ENCODE measurements around the gene FAM180B.
A peak's percentile ranks its signal among the peaks of the same experiment; 100 is the strongest.

The FAM180B gene

DNA sequence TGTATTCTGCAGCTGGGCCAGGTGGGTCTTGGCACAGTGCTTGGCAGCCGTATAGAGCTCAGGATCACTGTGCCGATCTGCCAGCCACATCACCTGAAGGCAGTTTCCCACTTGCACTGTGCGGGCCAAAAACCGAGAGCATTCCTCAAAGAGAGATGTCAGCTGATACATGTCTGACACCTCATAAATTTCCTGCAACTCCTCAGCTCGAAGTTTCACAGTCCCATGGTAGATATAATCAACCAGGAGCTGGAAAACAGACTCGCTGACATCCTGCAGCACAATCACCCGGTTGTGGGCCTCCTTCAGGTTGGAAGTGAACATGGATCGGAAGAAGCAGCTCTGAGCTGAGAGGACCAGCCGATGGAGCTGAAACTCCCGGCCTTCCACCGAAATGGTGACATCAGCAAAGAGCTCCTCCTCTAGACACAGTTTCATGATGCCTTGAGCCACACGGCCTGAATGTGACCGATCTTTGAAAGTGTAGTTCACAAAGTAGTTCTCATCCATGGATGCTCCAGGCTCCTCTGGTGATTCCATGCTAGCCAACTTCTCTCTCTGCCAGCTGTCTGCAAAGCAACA lies 8.9 kb upstream of the FAM180B start:
- H4K8ac ChIP-seq (ENCODE audit: low read depth, low read length): no peak overlapping the region
- H2BK15ac ChIP-seq (replicated peaks; ENCODE audit: low read depth): no peak overlapping the region
- H3K36me3 ChIP-seq (ENCODE audit: control insufficient read depth, insufficient read depth, low read length): peaks cover 11% of the 10 kb centered on the region
- H3K9ac ChIP-seq (ENCODE audit: low read length): peak overlapping the region; percentile 37
- H3K56ac ChIP-seq (ENCODE audit: low read length): no peak overlapping the region
- H3K79me1 ChIP-seq (ENCODE audit: low read length): peaks cover 24% of the 10 kb centered on the region
- H3K18ac ChIP-seq (ENCODE audit: low read length): no peak overlapping the region
- peaks cover 2% of the 10 kb centered on the region for H3K4me1 ChIP-seq (ENCODE audit: control insufficient read depth, low read depth, low read length)
- WGBS (ENCODE audit: extremely low coverage, insufficient coverage, low lambda C conversion rate): no CpG with 5 or more reads among the region's 13 CpGs
- H3K27ac ChIP-seq (ENCODE audit: low read depth, low read length): no peak overlapping the region
- H3K4ac ChIP-seq (ENCODE audit: low read depth, low read length): no peak overlapping the region
- H3K4me2 ChIP-seq (ENCODE audit: low read length): no peak overlapping the region
- H2BK120ac ChIP-seq (ENCODE audit: low read depth, low read length): no peak overlapping the region
- H3K27me3 ChIP-seq (ENCODE audit: insufficient read depth, low read length, poor library complexity): no peaks in the 10 kb centered on the region
- peaks cover 13% of the 10 kb centered on the region for H3K79me2 ChIP-seq (ENCODE audit: control insufficient read depth, insufficient read depth, low read length)
- no peak overlapping the region for H2AK5ac ChIP-seq (ENCODE audit: low read length)
- H4K5ac ChIP-seq (ENCODE audit: low read length): no peak overlapping the region
- H2BK5ac ChIP-seq (ENCODE audit: low read length): no peak overlapping the region
- H3K4me3 ChIP-seq (ENCODE audit: low read length): no peak overlapping the region
- DNase-seq: peak; percentile 30
- no peak overlapping the region for H3K23ac ChIP-seq (ENCODE audit: low read length)

DNA sequence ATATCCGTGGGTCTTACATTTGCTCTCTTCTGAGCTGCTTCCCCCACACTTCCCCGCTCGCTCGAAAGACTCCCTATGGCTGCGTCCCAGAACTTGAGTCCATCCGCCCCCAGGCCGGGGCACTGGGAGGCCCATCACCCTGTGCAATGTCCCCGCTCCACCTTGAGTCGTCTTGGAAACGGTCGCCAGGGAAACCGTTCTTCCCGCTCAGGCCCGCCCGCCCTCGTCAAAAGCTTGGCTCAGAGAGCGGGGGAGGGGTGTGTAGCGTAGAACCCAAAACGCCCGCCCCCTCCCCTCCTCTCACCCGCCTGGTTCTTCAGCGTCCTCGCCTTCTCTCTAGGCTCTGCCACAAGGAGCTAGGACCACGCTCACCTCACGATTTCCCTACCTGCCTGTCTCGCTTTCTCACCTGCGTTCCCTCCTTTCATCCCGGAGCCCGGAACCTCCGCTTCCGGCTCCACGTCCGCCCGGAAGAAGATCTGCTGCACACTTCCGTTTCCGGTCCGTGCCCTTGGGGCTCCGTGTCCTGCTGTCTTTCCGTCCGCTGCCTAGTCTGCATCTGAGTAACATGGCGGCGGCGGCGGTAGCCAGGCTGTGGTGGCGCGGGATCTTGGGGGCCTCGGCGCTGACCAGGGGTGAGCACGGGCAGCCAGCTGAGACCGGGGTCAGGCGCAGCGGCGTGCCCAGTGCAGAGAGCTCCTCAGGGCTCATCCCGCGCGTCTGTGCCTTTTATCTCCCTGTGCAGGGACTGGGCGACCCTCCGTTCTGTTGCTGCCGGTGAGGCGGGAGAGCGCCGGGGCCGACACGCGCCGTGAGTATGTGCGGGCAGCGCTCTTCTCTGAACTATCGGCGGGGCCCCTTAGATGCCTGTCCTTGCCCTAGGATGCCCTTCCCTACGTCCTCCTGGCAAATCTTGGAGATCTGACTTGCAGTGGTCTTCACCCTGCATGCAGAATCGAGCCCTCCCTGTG lies 7.7 kb upstream of the FAM180B start, which contains the start of the genes KBTBD4 and NDUFS3:
Gene KBTBD4, minus strand, starts transcription at position 447 of the 971 bp plus-strand sequence. Its CDS starts 19 bp downstream, at position 428.
Gene NDUFS3, plus strand, starts transcription at position 551 of the 971 bp plus-strand sequence. Its CDS starts 18 bp downstream, at position 569.
- Histone ChIP-seq H3K23ac (ENCODE audit: low read length) (peak within 1 kb of the TSS; percentile 95), H3K4me3 (ENCODE audit: low read length) (peak within 1 kb of the TSS; percentile 91), H2BK5ac (ENCODE audit: low read length) (peak within 1 kb of the TSS; percentile 41), H3K18ac (ENCODE audit: low read length) (no peak within 1 kb of the TSS), H4K8ac (ENCODE audit: low read depth, low read length) (no peak within 1 kb of the TSS), H3K4ac (ENCODE audit: low read depth, low read length) (peak within 1 kb of the TSS; percentile 38), H3K79me1 (ENCODE audit: low read length) (peaks cover 22% of the 10 kb centered on the region), H3K56ac (ENCODE audit: low read length) (peak within 1 kb of the TSS; percentile 96), H3K27me3 (ENCODE audit: insufficient read depth, low read length, poor library complexity) (no peaks in the 10 kb centered on the region), H2BK15ac (replicated peaks; ENCODE audit: low read depth) (no peak within 1 kb of the TSS), H3K27ac (ENCODE audit: low read depth, low read length) (peak within 1 kb of the TSS; percentile 58), H3K4me2 (ENCODE audit: low read length) (peak within 1 kb of the TSS; percentile 92), H2BK120ac (ENCODE audit: low read depth, low read length) (no peak within 1 kb of the TSS), H3K79me2 (ENCODE audit: control insufficient read depth, insufficient read depth, low read length) (peaks cover 13% of the 10 kb centered on the region), H3K9ac (ENCODE audit: low read length) (peak within 1 kb of the TSS; percentile 92), H3K4me1 (ENCODE audit: control insufficient read depth, low read depth, low read length) (peaks cover 2% of the 10 kb centered on the region), H4K5ac (ENCODE audit: low read length) (peak within 1 kb of the TSS; percentile 50), H2AK5ac (ENCODE audit: low read length) (peak within 1 kb of the TSS; percentile 15), H3K36me3 (ENCODE audit: control insufficient read depth, insufficient read depth, low read length) (peaks cover 12% of the 10 kb centered on the region)
- DNase-seq: peak; percentile 97
- WGBS (ENCODE audit: extremely low coverage, insufficient coverage, low lambda C conversion rate): no CpG with 5 or more reads among the region's 72 CpGs

GRCh38 chr11:47583844-47584243 lies 2.6 kb upstream of the FAM180B start:
- Histone ChIP-seq H3K79me1 (ENCODE audit: low read length) (peaks cover 13% of the 10 kb centered on the region), H3K4me3 (ENCODE audit: low read length) (no peak overlapping the region), H3K23ac (ENCODE audit: low read length) (no peak overlapping the region), H2BK120ac (ENCODE audit: low read depth, low read length) (no peak overlapping the region), H2AK5ac (ENCODE audit: low read length) (no peak overlapping the region), H3K27me3 (ENCODE audit: insufficient read depth, low read length, poor library complexity) (no peaks in the 10 kb centered on the region), H3K4me1 (ENCODE audit: control insufficient read depth, low read depth, low read length) (no peaks in the 10 kb centered on the region), H2BK15ac (replicated peaks; ENCODE audit: low read depth) (no peak overlapping the region), H4K5ac (ENCODE audit: low read length) (no peak overlapping the region), H3K79me2 (ENCODE audit: control insufficient read depth, insufficient read depth, low read length) (peaks cover 13% of the 10 kb centered on the region), H3K27ac (ENCODE audit: low read depth, low read length) (no peak overlapping the region), H3K56ac (ENCODE audit: low read length) (no peak overlapping the region), H2BK5ac (ENCODE audit: low read length) (no peak overlapping the region), H3K4me2 (ENCODE audit: low read length) (no peak overlapping the region), H3K4ac (ENCODE audit: low read depth, low read length) (no peak overlapping the region), H4K8ac (ENCODE audit: low read depth, low read length) (no peak overlapping the region), H3K36me3 (ENCODE audit: control insufficient read depth, insufficient read depth, low read length) (peaks cover 14% of the 10 kb centered on the region), H3K9ac (ENCODE audit: low read length) (no peak overlapping the region), H3K18ac (ENCODE audit: low read length) (no peak overlapping the region)
- no peak for DNase-seq
- WGBS (ENCODE audit: extremely low coverage, insufficient coverage, low lambda C conversion rate): no CpG with 5 or more reads among the region's 5 CpGs

- H2BK120ac ChIP-seq (ENCODE audit: low read depth, low read length): no peak overlapping the region
- H3K18ac ChIP-seq (ENCODE audit: low read length): no peak overlapping the region
- H3K4me1 ChIP-seq (ENCODE audit: control insufficient read depth, low read depth, low read length): peaks cover 1% of the 10 kb centered on the region
- no peaks in the 10 kb centered on the region for H3K79me2 ChIP-seq (ENCODE audit: control insufficient read depth, insufficient read depth, low read length)
- no peak overlapping the region for H4K8ac ChIP-seq (ENCODE audit: low read depth, low read length)
- H3K4ac ChIP-seq (ENCODE audit: low read depth, low read length): no peak overlapping the region
- H3K27me3 ChIP-seq (ENCODE audit: insufficient read depth, low read length, poor library complexity): no peaks in the 10 kb centered on the region
- H3K79me1 ChIP-seq (ENCODE audit: low read length): no peaks in the 10 kb centered on the region
- DNase-seq: no peak
- WGBS (ENCODE audit: extremely low coverage, insufficient coverage, low lambda C conversion rate): no CpG with 5 or more reads among the region's 6 CpGs
- no peak overlapping the region for H2BK5ac ChIP-seq (ENCODE audit: low read length)
- H3K36me3 ChIP-seq (ENCODE audit: control insufficient read depth, insufficient read depth, low read length): peaks cover 9% of the 10 kb centered on the region
- H3K4me2 ChIP-seq (ENCODE audit: low read length): no peak overlapping the region
- H2BK15ac ChIP-seq (replicated peaks; ENCODE audit: low read depth): no peak overlapping the region
- H2AK5ac ChIP-seq (ENCODE audit: low read length): no peak overlapping the region
- H3K27ac ChIP-seq (ENCODE audit: low read depth, low read length): no peak overlapping the region
- no peak overlapping the region for H3K4me3 ChIP-seq (ENCODE audit: low read length)
- H3K56ac ChIP-seq (ENCODE audit: low read length): no peak overlapping the region
- no peak overlapping the region for H3K23ac ChIP-seq (ENCODE audit: low read length)
- H4K5ac ChIP-seq (ENCODE audit: low read length): no peak overlapping the region
- no peak overlapping the region for H3K9ac ChIP-seq (ENCODE audit: low read length)
Measured at GRCh38 chr11:47587039-47587716, 700 bp downstream of the FAM180B start.

GRCh38 chr11:47587723-47588326 lies 1.3 kb downstream of the FAM180B start:
- Histone ChIP-seq H2BK5ac (ENCODE audit: low read length) (no peak overlapping the region), H3K4me1 (ENCODE audit: control insufficient read depth, low read depth, low read length) (peaks cover 2% of the 10 kb centered on the region), H2BK120ac (ENCODE audit: low read depth, low read length) (no peak overlapping the region), H2AK5ac (ENCODE audit: low read length) (no peak overlapping the region), H3K56ac (ENCODE audit: low read length) (no peak overlapping the region), H3K18ac (ENCODE audit: low read length) (no peak overlapping the region), H4K8ac (ENCODE audit: low read depth, low read length) (no peak overlapping the region), H3K9ac (ENCODE audit: low read length) (no peak overlapping the region), H2BK15ac (replicated peaks; ENCODE audit: low read depth) (no peak overlapping the region), H3K4me2 (ENCODE audit: low read length) (no peak overlapping the region), H3K79me2 (ENCODE audit: control insufficient read depth, insufficient read depth, low read length) (no peaks in the 10 kb centered on the region), H3K23ac (ENCODE audit: low read length) (no peak overlapping the region), H3K4me3 (ENCODE audit: low read length) (no peak overlapping the region), H3K4ac (ENCODE audit: low read depth, low read length) (no peak overlapping the region), H3K27ac (ENCODE audit: low read depth, low read length) (no peak overlapping the region), H3K27me3 (ENCODE audit: insufficient read depth, low read length, poor library complexity) (peaks cover 4% of the 10 kb centered on the region), H3K79me1 (ENCODE audit: low read length) (no peaks in the 10 kb centered on the region), H4K5ac (ENCODE audit: low read length) (no peak overlapping the region), H3K36me3 (ENCODE audit: control insufficient read depth, insufficient read depth, low read length) (peaks cover 7% of the 10 kb centered on the region)
- WGBS (ENCODE audit: extremely low coverage, insufficient coverage, low lambda C conversion rate): no CpG with 5 or more reads among the region's 14 CpGs
- DNase-seq: no peak
